HCT116 (cell line): ENCODE results near the gene BCO2. TPM values are rescaled to one million over a fixed set of nuclear protein-coding genes. Genes with fewer than 3 reads are reported as not detected.

Source experiments
- ATAC-seq: fragments of 200-7000 bp; cut with Tn5 transposase; 2 replicates; pipeline ENCODE4 v1.9.1; 2020; ENCODE audit warnings: mild to moderate bottlenecking, moderate library complexity
- BruUV-seq: library from RNA; stranded (reverse); fragments of 400-500 nt; replicated peaks from 2 replicates; lab custom pipeline; 2021; lab: Mats Ljungman, UMichigan
- CTCF ChIA-PET: fragments of 300-600 bp; sonication (Branson Sonifier 250); formaldehyde crosslinking; loops from one replicate; lab custom pipeline; 2021; ENCODE audit warnings: antibody characterized with exemption; lab: Charles Lee
- POLR2A ChIA-PET: fragments of 300-600, 350-600 bp; sonication (Branson Sonifier 250); formaldehyde crosslinking; loops from one replicate; lab custom pipeline; 2021; ENCODE audit warnings: antibody characterized with exemption; lab: Charles Lee
- RAD21 ChIA-PET, 2 experiments: fragments of 300-600 bp; sonication (Branson Sonifier 250); formaldehyde crosslinking; loops; one replicate each; lab custom pipeline; 2023; ENCODE audit warnings: low total read pairs in 2 of 2; ENCODE audit not compliant: uncharacterized antibody in 2 of 2, unreplicated experiment in 2 of 2, low non-redundant PET in 1 of 2; lab: Charles Lee
- DNase-seq: peaks from one replicate; pipeline ENCODE4 v3.0.0-alpha.2; 2010; ENCODE audit warnings: low read depth, low spot score
- H2AFZ ChIP-seq: fragments of 200-600 bp; shearing (Covaris generic), sonication (generic); 2 replicates; pipeline ENCODE4 v1.6.1; 2017; ENCODE audit warnings: low read depth, mixed run types, mixed read lengths, antibody characterized with exemption, low read length; ENCODE audit not compliant: poor library complexity, severe bottlenecking
- H3K27ac ChIP-seq: 2 replicates; pipeline ENCODE4 v1.5.1; 2012; ENCODE audit warnings: low read depth, low read length
- H3K27me3 ChIP-seq: fragments of 200-600 bp; sonication (generic); 2 replicates; pipeline ENCODE4 v1.6.1; 2016; ENCODE audit warnings: mixed run types, low read length, mixed read lengths; ENCODE audit not compliant: insufficient read depth
- H3K36me3 ChIP-seq, 2 experiments: fragments of 200-500 bp in 1 of 2; fragments of 200-600 bp in 1 of 2; sonication (Bioruptor generic) in 1 of 2; sonication (generic) in 1 of 2; 2 replicates each; pipeline versions ENCODE4 v1.5.1 to v1.6.1; 2014 to 2016; ENCODE audit warnings: low read length in 2 of 2, inconsistent platforms in 1 of 2, mixed read lengths in 1 of 2, mixed run types in 1 of 2; ENCODE audit not compliant: insufficient read depth in 2 of 2, control insufficient read depth in 1 of 2
- H3K4me1 ChIP-seq, 2 experiments: fragments of 200-600 bp in 1 of 2; sonication (generic) in 1 of 2; 2 replicates each; pipeline versions ENCODE4 v1.5.1 to v1.6.1; 2012 to 2017; ENCODE audit warnings: low read length in 2 of 2, inconsistent platforms in 1 of 2, mild to moderate bottlenecking in 1 of 2, mixed read lengths in 1 of 2, mixed run types in 1 of 2, moderate library complexity in 1 of 2; ENCODE audit not compliant: insufficient read depth in 2 of 2, control insufficient read depth in 1 of 2
- H3K4me2 ChIP-seq: fragments of 200-600 bp; sonication (generic); 2 replicates; pipeline ENCODE4 v1.6.1; 2017; ENCODE audit warnings: mixed run types, low read length, mixed read lengths
- H3K4me3 ChIP-seq, 2 experiments: fragments of 200-600 bp in 1 of 2; sonication (generic) in 1 of 2; replicated peaks in 1 of 2; 2 replicates each; pipeline ENCODE4 v1.5.1; 2011 to 2016; ENCODE audit warnings: low read length in 2 of 2, control low read depth in 1 of 2, low read depth in 1 of 2, mild to moderate bottlenecking in 1 of 2, mixed read lengths in 1 of 2, mixed run types in 1 of 2
- H3K79me2 ChIP-seq: fragments of 200-600 bp; sonication (generic); 2 replicates; pipeline ENCODE4 v1.6.1; 2017; ENCODE audit warnings: mild to moderate bottlenecking, mixed run types, low read length, moderate library complexity, mixed read lengths; ENCODE audit not compliant: insufficient read depth
- H3K9ac ChIP-seq: fragments of 200-600 bp; sonication (generic); 2 replicates; pipeline ENCODE4 v1.6.1; 2016; ENCODE audit warnings: low read length, mixed read lengths
- H3K9me2 ChIP-seq: fragments of 200-600 bp; sonication (generic), shearing (Covaris generic); 2 replicates; pipeline ENCODE4 v1.6.1; 2017; ENCODE audit warnings: mixed run types, mild to moderate bottlenecking, moderate library complexity; ENCODE audit not compliant: insufficient read depth
- H3K9me3 ChIP-seq, 2 experiments: fragments of 200-500 bp in 1 of 2; fragments of 200-600 bp in 1 of 2; sonication (Bioruptor generic) in 1 of 2; sonication (generic) in 1 of 2; 2 replicates each; pipeline ENCODE4 v1.6.1; 2014 to 2017; ENCODE audit warnings: low read length in 2 of 2, mixed read lengths in 2 of 2, inconsistent platforms in 1 of 2, low read depth in 1 of 2, mild to moderate bottlenecking in 1 of 2, mixed run types in 1 of 2, moderate library complexity in 1 of 2; ENCODE audit not compliant: control insufficient read depth in 1 of 2, insufficient read depth in 1 of 2
- H4K20me1 ChIP-seq: fragments of 200-600 bp; sonication (generic), shearing (Covaris generic); 2 replicates; pipeline ENCODE4 v1.6.1; 2017; ENCODE audit warnings: mixed run types, mild to moderate bottlenecking, moderate library complexity; ENCODE audit not compliant: insufficient read depth
- ATF3 ChIP-seq: IDR thresholded peaks from 2 replicates; pipeline ENCODE4 v1.6.1; 2012
- CBX3 ChIP-seq: IDR thresholded peaks from 2 replicates; pipeline ENCODE4 v1.6.1; 2012; ENCODE audit warnings: low read depth
- CEBPB ChIP-seq: IDR thresholded peaks from 2 replicates; pipeline ENCODE4 v1.6.1; 2012; ENCODE audit warnings: low read depth
- ELF1 ChIP-seq: IDR thresholded peaks from 2 replicates; pipeline ENCODE4 v1.6.1; 2012; ENCODE audit warnings: low read depth, borderline replicate concordance
- EZH2phosphoT487 ChIP-seq: fragments of 200-600 bp; IDR thresholded peaks from 2 replicates; pipeline ENCODE4 v1.6.1; 2018; ENCODE audit warnings: antibody characterized with exemption, borderline replicate concordance
- FOSL1 ChIP-seq: IDR thresholded peaks from 2 replicates; pipeline ENCODE4 v1.6.1; 2012; ENCODE audit warnings: low read depth
- JUND ChIP-seq: IDR thresholded peaks from 2 replicates; pipeline ENCODE4 v1.6.1; 2012
- MAX ChIP-seq: IDR thresholded peaks from 2 replicates; pipeline ENCODE4 v1.6.1; 2012
- RAD21 ChIP-seq: IDR thresholded peaks from 2 replicates; pipeline ENCODE4 v1.6.1; 2012; ENCODE audit warnings: low read depth, mild to moderate bottlenecking
- REST ChIP-seq: IDR thresholded peaks from 2 replicates; pipeline ENCODE4 v1.6.1; 2012; ENCODE audit warnings: low read depth
- SIN3A ChIP-seq: IDR thresholded peaks from 2 replicates; pipeline ENCODE4 v1.6.1; 2012; ENCODE audit warnings: low read depth
- SP1 ChIP-seq: IDR thresholded peaks from 2 replicates; pipeline ENCODE4 v1.6.1; 2012; ENCODE audit warnings: low read depth
- YY1 ChIP-seq: IDR thresholded peaks from 2 replicates; pipeline ENCODE4 v1.6.1; 2011; ENCODE audit warnings: low read length, low read depth, moderate library complexity, mild to moderate bottlenecking; ENCODE audit not compliant: insufficient replicate concordance; ENCODE audit errors: extremely low read depth
- ZBTB33 ChIP-seq: IDR thresholded peaks from 2 replicates; pipeline ENCODE4 v1.6.1; 2011; ENCODE audit warnings: mild to moderate bottlenecking, low read length, moderate library complexity; ENCODE audit not compliant: insufficient replicate concordance; ENCODE audit errors: extremely low read depth
- ZFX ChIP-seq: fragments of 450-650 bp; IDR thresholded peaks from 2 replicates; pipeline ENCODE4 v1.6.1; 2017
- ZNF274 ChIP-seq: fragments of 200-500 bp; sonication (Bioruptor generic); IDR thresholded peaks from 2 replicates; pipeline ENCODE4 v1.6.1; 2014; ENCODE audit warnings: mild to moderate bottlenecking, low read depth, low read length, inconsistent platforms
- intact Hi-C: fragments of 100-400 bp; cut with micrococcal nuclease; formaldehyde crosslinking; loops from 2 replicates; pipeline ENCODE4 v1.10.0; 2022
- total RNA-seq: library from RNA; stranded (reverse); gene quantifications from one replicate; pipeline ENCODE4 v1.2.1, GENCODE V29; 2021; ENCODE audit not compliant: unreplicated experiment

Gene BCO2
- total RNA-seq, 1 experiment from 2014 or later = 4.0 TPM

GRCh38 chr11:112179601-112180000 lies 4.3 kb downstream of the BCO2 start:
- Histone ChIP-seq H3K27me3 (no peaks in the 10 kb centered on the region), H3K79me2 (no peaks in the 10 kb centered on the region), H4K20me1 (no peaks in the 10 kb centered on the region), H3K9me3 (no peaks in the 10 kb centered on the region), H3K27ac (no peak overlapping the region), H3K9me2 (no peaks in the 10 kb centered on the region), H3K36me3 (no peaks in the 10 kb centered on the region), H3K4me1 (peaks cover 3 to 17% of the 10 kb centered on the region in 2 experiments; a peak in 3 of 4 replicates), H2AFZ (no peak overlapping the region), H3K4me2 (no peak overlapping the region), H3K9ac (no peak overlapping the region), H3K4me3 (no peak overlapping the region)
- DNase-seq = no peak
- RAD21 ChIA-PET = no interaction called here
- intact Hi-C loops = loop anchor here (5.0 kb wide), 1 partner anchor 247 kb away; no protein-coding TSS in a partner anchor
- CTCF ChIA-PET = no interaction called here
- POLR2A ChIA-PET = no interaction called here
- BruUV-seq = no TSS peak
- ATAC-seq = no peak
- no peak for TF ChIP-seq FOSL1
- TF ChIP-seq SIN3A = no peak
- TF ChIP-seq RAD21 = no peak
- no peak for TF ChIP-seq CBX3
- no peak for TF ChIP-seq EZH2phosphoT487
- TF ChIP-seq ATF3 = no peak

GRCh38 chr11:112182867-112183266 lies 7.6 kb downstream of the BCO2 start:
- H3K4me3 ChIP-seq = no peak overlapping the region
- intact Hi-C loops = no loop called here
- no peaks in the 10 kb centered on the region for H3K79me2 ChIP-seq
- no TSS peak for BruUV-seq
- no peaks in the 10 kb centered on the region for H4K20me1 ChIP-seq
- ChIA-PET POLR2A (no interaction called here), RAD21 (no interaction called here), CTCF (no interaction called here)
- no peak overlapping the region for H2AFZ ChIP-seq
- DNase-seq = no peak
- no peak overlapping the region for H3K27ac ChIP-seq
- no peak for ATAC-seq
- no peaks in the 10 kb centered on the region for H3K9me3 ChIP-seq
- no peaks in the 10 kb centered on the region for H3K27me3 ChIP-seq
- H3K9ac ChIP-seq = no peak overlapping the region
- no peaks in the 10 kb centered on the region for H3K9me2 ChIP-seq
- no peak overlapping the region for H3K4me2 ChIP-seq
- H3K36me3 ChIP-seq = no peaks in the 10 kb centered on the region
- H3K4me1 ChIP-seq = no peaks in the 10 kb centered on the region; a peak in 1 of 4 replicates
- no peak for TF ChIP-seq CBX3
- TF ChIP-seq JUND = no peak
- no peak for TF ChIP-seq ZFX
- no peak for TF ChIP-seq YY1
- TF ChIP-seq SIN3A = no peak
- no peak for TF ChIP-seq REST
- TF ChIP-seq ELF1 = no peak
- no peak for TF ChIP-seq SP1
- TF ChIP-seq MAX = no peak
- TF ChIP-seq EZH2phosphoT487 = no peak
- no peak for TF ChIP-seq ZBTB33
- no peak for TF ChIP-seq CEBPB
- TF ChIP-seq ZNF274 = no peak
